Calu3 (cell line): ENCODE results near the gene WDR81. TPM values are rescaled to one million over a fixed set of nuclear protein-coding genes. Genes with fewer than 3 reads are reported as not detected.
"Not testable (repeated sequence)": the region's sequence is repeated elsewhere in the genome, so short reads cannot be mapped to it uniquely, and the experiment has no call there.

Experiments used
- BruUV-seq: library from RNA; stranded (reverse); fragments of 400-500 nt; replicated peaks from 2 replicates; lab custom pipeline; 2021; lab: Mats Ljungman, UMichigan
- CTCF ChIA-PET: fragments of 300-600 bp; sonication (Branson Sonifier 250); formaldehyde crosslinking; loops from one replicate; lab custom pipeline; 2022; ENCODE audit warnings: antibody characterized with exemption; lab: Charles Lee
- DNase-seq: peaks from one replicate; pipeline ENCODE4 v3.0.0; 2022
- H3K27ac Mint-ChIP-seq: one replicate; pipeline ENCODE4 v1.8.0; 2022; ENCODE audit warnings: mixed read lengths; ENCODE audit not compliant: unreplicated experiment
- H3K27me3 Mint-ChIP-seq: one replicate; pipeline ENCODE4 v1.8.0; 2022; ENCODE audit warnings: mixed read lengths; ENCODE audit not compliant: unreplicated experiment
- H3K36me3 Mint-ChIP-seq: one replicate; pipeline ENCODE4 v1.8.0; 2022; ENCODE audit warnings: mild to moderate bottlenecking, moderate library complexity, mixed read lengths; ENCODE audit not compliant: insufficient read depth, unreplicated experiment
- H3K4me1 Mint-ChIP-seq: one replicate; pipeline ENCODE4 v1.8.0; 2022; ENCODE audit warnings: mild to moderate bottlenecking, low read depth, mixed read lengths; ENCODE audit not compliant: unreplicated experiment
- H3K4me3 Mint-ChIP-seq: one replicate; pipeline ENCODE4 v1.8.0; 2022; ENCODE audit warnings: mild to moderate bottlenecking, low read depth, moderate library complexity, mixed read lengths; ENCODE audit not compliant: unreplicated experiment
- H3K9me3 Mint-ChIP-seq: one replicate; pipeline ENCODE4 v1.8.0; 2022; ENCODE audit warnings: low read depth, mixed read lengths; ENCODE audit not compliant: unreplicated experiment
- intact Hi-C: fragments of 100-400 bp; cut with micrococcal nuclease; formaldehyde crosslinking; loops from one replicate; pipeline ENCODE4 v1.10.0; 2022; ENCODE audit not compliant: unreplicated experiment
- total RNA-seq: library from RNA; stranded (reverse); gene quantifications from 2 replicates; pipeline ENCODE4 v1.2.3, GENCODE V29; 2022
- TF ChIP-seq, protein P1 (sequence below): fragments of 200-600 bp; IDR thresholded peaks from one replicate; pipeline ENCODE4 v1.8.0; 2022; ENCODE audit warnings: antibody characterized with exemption; ENCODE audit not compliant: unreplicated experiment

Gene WDR81
- total RNA-seq, 1 experiment from 2014 or later = 11.2 TPM

DNA sequence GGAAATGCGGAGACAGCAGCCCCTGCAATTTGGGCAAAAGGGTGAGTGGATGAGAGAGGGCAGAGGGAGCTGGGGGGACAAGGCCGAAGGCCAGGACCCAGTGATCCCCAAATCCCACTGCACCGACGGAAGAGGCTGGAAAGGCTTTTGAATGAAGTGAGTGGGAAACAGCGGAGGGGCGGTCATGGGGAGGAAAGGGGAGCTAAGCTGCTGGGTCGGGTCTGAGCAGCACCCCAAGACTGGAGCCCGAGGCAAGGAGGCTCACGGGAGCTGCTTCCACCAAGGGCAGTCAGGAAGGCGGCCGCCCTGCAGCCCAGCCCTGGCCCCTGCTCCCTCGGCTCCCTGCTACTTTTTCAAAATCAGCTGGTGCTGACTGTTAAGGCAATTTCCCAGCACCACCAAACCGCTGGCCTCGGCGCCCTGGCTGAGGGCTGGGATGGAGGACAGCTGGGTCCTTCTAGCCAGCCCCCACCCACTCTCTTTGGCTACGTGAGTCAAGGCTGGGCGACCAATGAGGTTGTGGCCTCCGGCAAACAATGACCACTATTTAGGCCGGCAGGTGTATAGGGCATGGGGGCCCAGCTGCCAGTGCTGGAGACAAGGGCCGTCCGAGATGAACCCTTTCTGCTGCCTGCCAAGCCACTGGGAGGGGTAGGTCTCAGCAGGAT lies 37.9 kb downstream of the WDR81 start:
- CTCF ChIA-PET = no interaction called here
- H3K27me3 Mint-ChIP-seq = no peaks in the 10 kb centered on the region
- no peaks in the 10 kb centered on the region for H3K9me3 Mint-ChIP-seq
- intact Hi-C loops = no loop called here
- BruUV-seq = no TSS peak
- H3K4me3 Mint-ChIP-seq = no peak overlapping the region
- H3K27ac Mint-ChIP-seq = no peak overlapping the region
- no peaks in the 10 kb centered on the region for H3K4me1 Mint-ChIP-seq
- no peak for DNase-seq
- TF ChIP-seq, protein P1, sequence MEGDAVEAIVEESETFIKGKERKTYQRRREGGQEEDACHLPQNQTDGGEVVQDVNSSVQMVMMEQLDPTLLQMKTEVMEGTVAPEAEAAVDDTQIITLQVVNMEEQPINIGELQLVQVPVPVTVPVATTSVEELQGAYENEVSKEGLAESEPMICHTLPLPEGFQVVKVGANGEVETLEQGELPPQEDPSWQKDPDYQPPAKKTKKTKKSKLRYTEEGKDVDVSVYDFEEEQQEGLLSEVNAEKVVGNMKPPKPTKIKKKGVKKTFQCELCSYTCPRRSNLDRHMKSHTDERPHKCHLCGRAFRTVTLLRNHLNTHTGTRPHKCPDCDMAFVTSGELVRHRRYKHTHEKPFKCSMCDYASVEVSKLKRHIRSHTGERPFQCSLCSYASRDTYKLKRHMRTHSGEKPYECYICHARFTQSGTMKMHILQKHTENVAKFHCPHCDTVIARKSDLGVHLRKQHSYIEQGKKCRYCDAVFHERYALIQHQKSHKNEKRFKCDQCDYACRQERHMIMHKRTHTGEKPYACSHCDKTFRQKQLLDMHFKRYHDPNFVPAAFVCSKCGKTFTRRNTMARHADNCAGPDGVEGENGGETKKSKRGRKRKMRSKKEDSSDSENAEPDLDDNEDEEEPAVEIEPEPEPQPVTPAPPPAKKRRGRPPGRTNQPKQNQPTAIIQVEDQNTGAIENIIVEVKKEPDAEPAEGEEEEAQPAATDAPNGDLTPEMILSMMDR = no peak
- no peaks in the 10 kb centered on the region for H3K36me3 Mint-ChIP-seq

GRCh38 chr17:1762901-1763898 lies 38.7 kb downstream of the WDR81 start:
- Mint-ChIP-seq H3K9me3 (no peaks in the 10 kb centered on the region), H3K4me3 (no peak overlapping the region), H3K27me3 (no peaks in the 10 kb centered on the region), H3K36me3 (no peaks in the 10 kb centered on the region), H3K27ac (no peak overlapping the region), H3K4me1 (no peaks in the 10 kb centered on the region)
- CTCF ChIA-PET = no interaction called here
- TF ChIP-seq, protein P1 = no peak
- DNase-seq = no peak
- intact Hi-C loops = no loop called here
- BruUV-seq = no TSS peak

DNA sequence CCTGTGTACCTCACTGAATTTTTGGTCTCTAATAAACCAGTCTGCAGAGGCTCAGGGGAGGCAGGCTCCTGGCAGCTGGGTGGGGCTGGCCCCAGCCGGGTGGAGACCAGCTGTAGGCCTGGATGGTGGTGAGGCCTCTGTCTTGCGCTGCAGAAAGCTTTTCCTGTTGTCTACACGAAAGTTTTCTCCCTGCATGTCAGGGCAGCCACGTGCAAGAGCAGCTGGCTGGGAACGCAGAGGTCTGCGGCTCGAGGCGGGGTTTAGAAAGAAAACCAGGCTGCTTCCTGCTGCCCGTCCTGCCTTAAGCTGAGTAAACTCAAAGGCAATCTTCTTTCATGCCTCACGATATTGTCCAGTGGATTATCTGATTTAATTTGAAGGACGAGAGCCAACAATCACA lies 39.8 kb downstream of the WDR81 start:
- no peaks in the 10 kb centered on the region for H3K27me3 Mint-ChIP-seq
- H3K4me3 Mint-ChIP-seq = no peak overlapping the region
- H3K9me3 Mint-ChIP-seq = no peaks in the 10 kb centered on the region
- no TSS peak for BruUV-seq
- DNase-seq = no peak
- TF ChIP-seq, protein P1 = no peak
- intact Hi-C loops = no loop called here
- CTCF ChIA-PET = no interaction called here
- H3K36me3 Mint-ChIP-seq = no peaks in the 10 kb centered on the region
- H3K4me1 Mint-ChIP-seq = no peaks in the 10 kb centered on the region
- H3K27ac Mint-ChIP-seq = no peak overlapping the region

DNA sequence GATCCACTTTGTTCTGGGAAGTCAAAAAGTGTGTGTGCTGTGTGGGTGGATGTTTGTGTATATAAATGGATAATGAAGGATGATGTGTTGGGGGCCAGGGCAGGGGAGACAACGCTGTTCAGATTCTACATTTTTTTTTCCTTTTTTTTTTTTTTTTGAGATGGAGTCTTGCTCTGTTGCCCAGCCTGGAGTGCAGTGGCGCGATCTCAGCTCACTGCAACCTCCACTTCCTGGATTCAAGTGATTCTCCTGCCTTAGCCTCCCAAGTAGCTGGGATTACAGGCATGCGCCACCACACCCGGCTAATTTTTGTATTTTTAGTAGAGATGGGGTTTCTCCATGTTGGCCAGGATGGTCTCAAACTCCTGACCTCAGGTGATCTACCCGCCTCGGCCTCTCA lies 40.2 kb downstream of the WDR81 start:
- intact Hi-C loops, H3K27me3 Mint-ChIP-seq, H3K4me3 Mint-ChIP-seq, CTCF ChIA-PET, DNase-seq, H3K9me3 Mint-ChIP-seq, H3K36me3 Mint-ChIP-seq, H3K27ac Mint-ChIP-seq, H3K4me1 Mint-ChIP-seq, BruUV-seq: not testable (repeated sequence)
